Activated T-cell treated with anti-CD3 and anti-CD28 coated beads, Interleukin-2, amount 50 U/mL, for 1 hour (primary cell): ENCODE measurements around the gene NPS.

ENCODE experiments used
- DNase-seq: peaks from one replicate; pipeline ENCODE4 v3.0.0-alpha.2; 2020

NPS gene, protein sequence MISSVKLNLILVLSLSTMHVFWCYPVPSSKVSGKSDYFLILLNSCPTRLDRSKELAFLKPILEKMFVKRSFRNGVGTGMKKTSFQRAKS

DNA sequence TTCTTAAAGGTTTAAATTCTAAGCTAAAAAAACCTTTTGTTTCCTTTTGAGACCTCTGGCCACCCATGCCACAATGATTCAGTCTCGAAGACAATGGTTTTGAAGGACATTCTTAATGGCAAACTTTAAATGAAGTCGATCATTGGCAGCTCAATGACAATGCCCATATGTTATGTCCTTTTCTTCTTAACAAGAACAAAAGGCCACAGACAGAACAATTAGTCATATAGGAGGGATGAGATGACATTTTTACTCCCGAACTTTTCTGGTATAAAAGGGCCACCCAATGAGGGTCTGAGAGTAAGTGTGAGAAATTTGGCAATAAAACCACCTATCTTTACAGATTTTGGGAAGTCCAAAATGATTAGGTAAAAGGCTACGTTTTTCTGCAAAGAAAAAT lies at the start of gene NPS:
Gene NPS, plus strand, starts transcription at position 301 of the 400 bp plus-strand sequence. Its CDS starts 60 bp downstream, at position 361.
- DNase-seq: no peak

DNA sequence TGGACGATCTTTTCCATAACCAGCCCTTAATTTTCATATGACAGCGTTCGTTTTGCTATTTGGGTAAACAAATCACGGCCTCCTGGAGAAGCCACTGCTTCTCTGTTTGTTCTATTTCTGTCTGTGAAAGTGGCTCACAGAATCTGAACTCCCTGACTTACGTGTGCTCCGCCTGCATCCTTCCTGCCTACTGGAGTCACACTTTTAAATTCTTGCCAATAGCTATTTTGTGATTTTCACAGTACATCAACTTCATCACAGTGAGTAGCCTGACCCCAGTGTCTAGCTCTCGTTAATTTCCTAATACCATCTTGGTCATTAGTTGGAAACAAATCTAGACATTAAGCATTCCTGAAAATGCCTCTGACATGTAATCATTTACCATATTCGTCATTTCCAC lies 49.0 kb upstream of the NPS start:
- no peak for DNase-seq

DNA sequence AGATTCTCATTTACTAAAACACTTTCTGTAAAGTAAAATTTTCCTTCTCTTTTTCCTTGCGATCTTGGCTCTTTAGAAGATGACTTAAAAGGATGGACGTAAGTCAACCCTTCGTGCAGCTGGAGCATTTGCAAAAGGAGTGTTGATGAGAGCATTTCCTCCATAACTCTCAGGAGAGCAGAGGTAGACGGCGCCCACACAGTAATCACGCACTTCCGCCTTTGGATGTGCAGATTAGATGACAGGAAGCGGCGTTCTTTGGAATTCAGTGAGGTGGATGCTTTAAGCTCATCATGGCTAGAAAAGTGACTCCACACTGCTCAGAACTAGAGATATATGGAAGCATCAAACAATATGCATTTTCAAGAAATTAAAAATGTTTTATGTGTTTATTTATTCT lies 43.0 kb upstream of the NPS start:
- DNase-seq: no peak

DNA sequence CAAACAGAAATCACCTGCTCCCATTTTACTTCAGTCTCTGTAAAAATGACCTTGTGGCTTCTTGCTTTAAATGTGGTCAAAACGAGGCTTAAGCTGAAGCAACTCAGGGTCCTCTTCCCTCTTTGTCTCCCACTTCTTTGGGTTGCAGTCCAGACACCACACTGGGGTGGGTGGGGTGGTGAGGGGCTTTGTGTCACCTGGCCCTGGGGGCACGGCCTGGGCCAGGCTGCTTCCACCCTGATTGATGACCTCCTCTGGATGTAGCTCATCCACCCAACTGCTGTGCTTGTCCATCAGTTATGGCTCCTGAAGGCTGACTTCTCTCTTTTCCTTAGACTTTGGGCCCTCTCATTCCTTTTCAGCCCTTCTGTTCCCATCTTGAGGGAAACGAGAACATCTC lies 26.8 kb upstream of the NPS start:
- DNase-seq: no peak

DNA sequence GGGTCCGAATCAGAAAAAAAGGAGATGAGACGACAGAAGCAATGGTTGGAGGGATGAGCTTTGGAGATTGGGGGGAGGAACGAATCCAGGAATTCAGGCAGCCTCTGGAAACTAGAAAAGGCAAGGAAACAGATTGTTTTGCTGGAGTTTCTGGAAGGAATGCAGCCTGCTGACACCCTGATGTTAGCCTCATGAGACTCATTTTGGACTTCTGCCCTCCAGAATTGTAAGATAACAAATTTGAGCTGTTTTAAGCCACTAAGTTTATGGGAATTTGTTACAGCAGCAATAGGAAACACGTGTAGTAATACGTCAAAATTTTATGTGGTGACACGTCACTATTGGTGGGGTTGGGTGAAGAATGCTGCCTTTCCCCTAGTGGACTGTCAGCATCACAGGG lies 25.6 kb upstream of the NPS start:
- no peak for DNase-seq

DNA sequence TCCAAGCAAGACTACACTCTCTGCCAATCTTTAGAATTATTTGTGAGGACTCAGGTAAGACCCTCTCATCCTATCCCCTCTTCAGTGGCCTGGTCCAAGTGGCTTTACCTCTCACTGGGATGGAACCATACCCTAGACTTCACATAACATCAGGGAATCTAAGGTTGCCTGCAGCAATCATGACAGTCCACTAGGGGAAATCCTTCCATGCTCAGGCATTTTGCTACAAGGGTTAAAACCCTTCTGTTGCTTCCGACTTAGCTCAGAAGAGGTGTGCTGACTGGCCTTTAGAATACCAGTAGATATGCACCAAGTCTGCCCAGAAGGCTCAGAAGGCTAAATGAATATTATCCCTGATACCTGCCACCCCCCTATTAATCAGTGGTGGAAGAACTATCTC lies 24.9 kb upstream of the NPS start:
- DNase-seq: no peak

DNA sequence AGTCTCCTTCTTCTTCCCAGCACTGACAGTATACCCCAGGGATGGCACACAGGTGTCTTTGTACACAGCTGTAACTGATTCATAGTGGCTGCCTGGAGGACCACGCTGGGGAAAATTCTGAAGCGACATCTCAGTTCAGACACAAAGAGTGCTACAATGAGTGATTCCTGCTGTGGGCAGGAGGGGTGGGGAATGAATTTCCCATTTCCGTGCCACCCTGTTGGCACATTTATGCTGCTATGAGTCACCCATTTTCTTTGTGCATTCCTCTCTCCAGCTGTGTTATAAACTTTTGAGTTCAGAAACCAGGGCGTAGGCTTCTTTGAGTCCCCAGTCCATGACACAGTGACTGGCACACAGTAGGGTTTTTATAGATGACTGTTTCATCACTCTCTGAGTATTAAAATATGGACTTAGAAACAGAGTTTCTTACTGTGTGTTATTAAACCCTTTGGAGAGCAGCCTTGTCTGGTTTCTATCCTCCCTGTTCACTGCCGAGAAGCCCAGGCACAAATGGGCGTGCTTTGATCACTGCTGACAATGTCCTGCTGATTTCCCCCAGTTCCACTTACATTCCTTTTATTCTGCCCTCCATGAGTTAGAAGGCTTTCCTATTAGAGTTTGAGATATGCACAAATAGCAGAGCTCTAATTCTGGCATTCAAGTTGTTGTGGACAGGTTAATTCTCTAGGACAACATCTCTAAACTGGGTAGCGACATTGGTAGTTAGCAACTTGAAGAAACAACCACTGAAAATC lies 24.0 kb upstream of the NPS start:
- DNase-seq: no peak

DNA sequence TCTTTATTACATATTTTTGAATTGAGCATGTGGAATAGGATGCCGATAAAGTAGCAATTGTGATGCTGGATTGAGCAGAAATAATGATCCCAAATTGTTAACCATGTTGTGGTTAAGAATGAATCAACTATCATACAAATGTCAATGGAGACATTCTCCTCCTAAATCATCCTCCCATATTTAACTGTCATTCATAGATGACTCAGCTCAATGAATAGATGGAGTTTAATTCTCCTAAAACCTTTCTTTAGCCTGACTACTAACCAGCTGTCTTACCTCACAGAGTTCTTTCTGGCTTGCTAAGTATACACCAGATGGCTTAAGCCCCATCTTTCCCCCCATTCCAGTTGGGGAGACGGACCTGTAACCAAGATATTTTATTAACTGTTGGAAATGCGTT lies 23.4 kb upstream of the NPS start:
- DNase-seq: no peak

DNA sequence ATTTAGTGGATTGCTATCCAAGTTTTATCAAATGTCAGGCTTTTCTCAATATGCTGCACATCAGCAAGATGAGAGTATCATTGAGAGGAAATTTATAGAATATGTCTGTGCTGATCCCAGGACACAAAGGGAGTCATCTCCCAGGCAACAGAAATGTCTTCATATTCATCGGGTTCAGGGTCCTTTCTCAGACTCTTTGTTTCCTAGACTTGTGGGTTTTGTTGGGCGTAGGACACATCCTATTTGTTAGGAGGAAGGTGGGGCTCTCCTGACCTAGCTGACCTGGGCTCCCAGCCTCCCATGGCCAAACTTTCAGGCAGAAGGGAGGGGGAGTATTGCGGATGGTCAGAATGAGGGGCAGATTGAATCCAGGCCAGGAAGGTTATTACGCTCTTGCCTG lies 22.9 kb upstream of the NPS start:
- no peak for DNase-seq

DNA sequence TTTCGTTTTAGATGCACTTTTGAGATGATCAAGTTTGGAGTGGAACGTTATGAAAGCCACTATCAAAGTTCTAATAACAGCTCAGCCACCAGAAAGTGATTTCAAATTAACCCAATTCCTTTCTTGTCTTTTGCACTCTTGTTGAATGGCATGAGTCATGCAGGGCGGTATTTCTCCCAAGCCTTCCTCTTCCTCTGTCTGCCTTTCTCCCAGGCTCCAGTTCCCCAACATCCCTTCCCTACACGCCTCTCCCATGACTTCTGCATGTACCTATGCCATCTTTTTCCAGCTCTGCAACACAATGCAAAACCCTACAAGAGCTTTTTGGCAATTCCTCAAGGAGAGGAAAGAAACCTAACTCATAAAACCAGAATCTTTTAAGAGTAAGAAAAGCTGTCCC lies 21.8 kb upstream of the NPS start:
- no peak for DNase-seq

DNA sequence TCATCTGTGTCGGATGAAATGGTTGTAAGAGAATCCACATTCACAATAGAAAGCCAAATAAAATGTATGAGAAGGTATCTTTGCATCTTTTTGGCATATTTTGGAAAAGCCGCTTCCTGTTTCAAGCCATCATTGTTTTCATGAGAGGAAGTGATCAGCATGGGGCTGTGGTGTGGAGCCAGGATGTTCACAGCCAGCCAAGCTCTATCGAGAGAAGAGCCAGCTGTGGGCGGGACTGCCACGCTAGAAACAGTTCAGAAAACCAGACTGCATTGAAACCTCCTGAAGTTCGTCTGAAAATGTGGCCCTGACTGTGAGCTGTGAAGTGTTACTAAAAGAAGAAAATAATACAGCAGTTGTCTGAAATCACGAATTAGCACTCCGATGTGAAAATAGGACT lies 21.2 kb upstream of the NPS start:
- DNase-seq: no peak

DNA sequence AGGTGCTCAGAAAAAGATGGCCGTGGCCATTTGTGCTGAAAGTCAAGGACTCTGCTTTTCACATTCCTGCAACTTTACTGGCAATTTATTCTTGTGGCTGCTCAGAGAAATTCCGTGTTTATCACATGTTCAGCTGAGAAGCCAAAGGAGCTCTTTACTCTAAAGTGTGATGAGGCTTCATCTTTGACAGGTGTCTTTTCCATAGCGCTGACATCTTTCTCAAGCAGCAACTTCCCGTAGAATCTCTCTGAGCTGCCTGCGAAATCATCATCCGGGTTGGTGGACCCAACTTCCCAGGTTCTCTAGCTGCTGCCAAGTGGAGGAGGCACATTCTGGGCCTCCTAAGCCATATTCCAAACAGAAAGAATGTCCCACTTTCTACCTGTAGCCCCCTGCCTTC lies 16.9 kb upstream of the NPS start:
- DNase-seq: no peak

DNA sequence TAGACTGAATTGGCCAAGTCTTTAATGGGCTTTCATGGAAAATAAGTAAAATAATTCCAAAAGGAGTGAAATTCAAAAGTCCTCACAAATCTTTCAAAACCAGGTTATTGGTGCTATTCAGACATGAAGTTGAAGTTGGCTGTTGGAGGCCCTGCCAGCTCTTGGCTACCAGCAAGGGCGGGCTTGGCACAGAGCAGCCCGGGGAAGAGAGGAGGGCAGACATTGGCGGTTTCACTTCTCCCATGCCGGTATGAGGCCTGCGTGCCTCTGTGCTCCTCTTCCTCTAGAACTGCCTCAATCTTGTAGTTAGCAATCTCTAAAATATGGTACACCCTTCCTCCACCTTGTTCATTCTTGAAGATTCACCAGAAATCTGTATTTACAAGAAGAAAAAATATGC lies 16.4 kb upstream of the NPS start:
- no peak for DNase-seq

DNA sequence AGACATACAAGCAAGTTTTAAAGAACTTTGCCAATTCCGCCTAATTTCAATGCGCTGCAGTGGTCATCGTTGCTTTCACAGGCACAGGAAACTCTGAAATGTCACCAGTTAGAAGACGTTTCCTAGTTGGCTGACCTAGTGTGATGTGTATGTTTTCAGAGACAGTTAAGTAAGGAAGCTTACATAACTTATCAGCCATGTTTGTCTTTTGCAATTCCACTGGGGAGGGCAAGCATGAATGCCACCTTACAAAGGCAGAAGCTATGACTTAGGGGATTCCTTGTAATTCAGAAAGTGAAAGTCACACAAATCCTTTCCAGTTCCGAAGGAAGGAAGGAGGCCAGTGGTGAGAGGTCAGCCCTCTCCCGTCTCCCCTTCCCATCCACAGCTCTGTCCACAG lies 15.0 kb upstream of the NPS start:
- DNase-seq: no peak

DNA sequence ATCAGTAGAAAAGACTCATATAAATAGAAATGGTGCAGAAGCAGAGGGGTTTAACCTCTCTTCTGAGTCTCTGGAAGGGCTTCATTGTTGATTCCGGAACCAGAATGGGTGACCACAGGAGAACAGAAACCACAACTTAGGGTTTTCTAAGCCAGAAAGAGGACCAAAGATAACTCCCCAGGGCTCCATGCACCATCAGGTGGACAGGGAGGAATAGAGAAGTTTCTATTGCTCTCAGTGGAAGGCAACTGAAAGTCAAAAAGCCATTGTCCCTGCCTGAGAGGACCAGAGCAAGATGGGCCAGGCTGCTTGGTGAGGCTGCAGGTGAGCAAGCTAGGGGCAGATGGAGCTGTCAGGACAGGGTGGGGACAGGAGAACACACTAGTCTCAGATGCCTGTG lies 14.6 kb upstream of the NPS start:
- no peak for DNase-seq

DNA sequence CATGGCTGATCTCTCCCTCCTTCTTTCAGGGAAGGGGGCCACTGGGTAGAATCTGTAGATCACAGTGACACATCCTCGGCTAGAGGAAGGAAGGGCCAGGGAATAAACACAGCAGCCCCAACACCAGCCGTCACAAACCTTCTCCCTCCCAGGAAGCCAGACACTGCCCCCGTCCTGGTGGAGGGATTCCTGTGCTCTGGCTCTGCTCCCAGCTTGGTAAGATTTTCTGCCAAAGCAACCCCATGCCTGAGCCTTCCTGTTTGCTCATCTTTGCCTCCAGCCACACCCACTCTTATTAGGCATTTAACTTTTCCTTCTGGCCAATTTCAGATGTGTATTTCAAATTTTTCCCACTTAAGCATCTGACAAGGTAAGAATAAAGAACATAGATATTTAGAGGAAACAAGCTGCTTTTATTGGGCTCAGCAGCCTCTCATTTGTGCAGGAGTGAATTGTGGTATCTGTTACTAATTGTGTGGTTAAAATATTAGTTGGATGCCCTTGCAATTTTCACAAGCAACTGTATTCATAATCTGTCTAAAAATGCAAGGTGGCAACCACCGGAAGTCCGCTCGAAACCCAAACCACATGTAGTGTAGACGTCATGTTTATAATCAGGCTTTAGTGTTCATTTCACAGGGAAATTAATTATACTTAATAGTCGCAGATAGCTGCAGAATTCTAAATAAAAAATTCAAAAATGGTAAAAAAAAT lies 13.2 kb upstream of the NPS start:
- no peak for DNase-seq

DNA sequence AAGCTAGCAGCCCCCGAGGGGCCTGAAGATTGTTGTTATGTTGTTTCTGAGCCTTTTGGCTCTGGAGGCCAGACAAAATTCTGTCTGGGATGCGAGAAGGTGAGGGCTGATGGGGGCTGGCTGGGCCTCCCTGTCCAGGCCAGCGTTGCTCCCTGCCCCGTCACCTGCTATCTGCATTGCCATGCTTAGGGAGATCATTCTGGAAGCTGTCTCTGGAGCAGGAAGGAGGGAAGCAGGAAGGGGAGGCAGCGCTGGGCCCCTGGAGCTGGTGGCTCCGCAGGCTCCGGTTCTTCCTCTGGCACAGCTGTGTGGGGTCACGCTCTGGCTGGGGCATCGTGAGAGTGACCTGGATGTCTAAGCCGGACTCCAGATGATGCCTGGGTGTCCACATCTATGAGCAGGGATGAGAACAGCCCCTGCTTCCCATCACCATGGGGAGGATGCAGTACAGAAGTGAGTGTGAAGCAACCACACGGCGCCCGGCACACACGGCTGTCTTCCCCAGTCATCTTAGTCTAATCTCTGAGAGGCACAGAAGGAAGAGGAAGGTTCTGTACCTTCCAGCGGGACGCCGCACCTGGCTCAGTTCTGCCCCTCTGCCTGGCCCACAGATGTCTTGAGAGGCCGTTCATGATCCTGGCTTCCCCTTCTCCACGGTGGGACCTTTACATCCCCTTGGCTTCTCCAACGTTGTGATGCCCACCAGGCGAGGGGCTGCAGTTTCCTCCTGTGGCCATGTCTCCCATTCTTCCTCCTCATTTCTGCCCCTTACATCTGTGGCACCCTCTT lies 11.9 kb upstream of the NPS start:
- DNase-seq: no peak

DNA sequence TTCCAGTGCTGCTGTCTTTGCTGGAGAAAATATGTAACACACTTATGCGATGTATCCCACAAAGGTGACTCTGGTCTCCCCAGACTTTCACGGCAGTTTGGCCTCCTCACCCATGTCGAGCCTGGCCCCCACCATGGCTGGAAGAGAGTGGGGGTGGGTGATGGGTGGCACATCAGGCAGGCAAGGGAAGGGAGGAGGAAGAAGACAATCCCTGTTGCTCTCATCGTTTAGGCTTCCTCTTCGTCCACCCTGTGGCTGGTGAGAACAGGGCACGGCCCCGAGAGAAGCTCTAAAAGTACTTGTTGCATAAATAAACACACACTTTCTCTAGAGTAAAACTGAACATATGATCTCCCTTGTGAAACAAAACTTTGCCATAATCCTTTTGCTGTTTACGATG lies 11.2 kb upstream of the NPS start:
- DNase-seq: no peak

DNA sequence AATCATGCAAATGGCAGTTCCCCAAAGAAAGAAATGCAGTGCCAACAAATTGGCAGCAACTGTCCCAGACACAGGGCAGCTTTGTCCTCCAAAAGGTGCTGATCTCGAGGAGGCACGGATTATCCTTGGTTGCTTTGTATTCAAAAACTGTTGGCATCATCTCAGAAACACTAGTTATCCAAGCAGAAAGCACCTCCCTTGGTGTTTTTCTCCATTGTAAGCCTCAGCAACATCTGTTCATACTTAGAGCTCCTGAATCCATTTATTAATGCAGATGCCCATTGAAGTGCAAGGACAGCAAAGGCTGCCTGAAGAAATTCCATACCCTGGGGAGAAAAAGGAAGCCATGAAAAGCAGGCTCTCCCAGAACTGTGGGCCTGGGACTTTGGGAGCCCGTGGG lies 1.1 kb upstream of the NPS start:
- DNase-seq: no peak

DNA sequence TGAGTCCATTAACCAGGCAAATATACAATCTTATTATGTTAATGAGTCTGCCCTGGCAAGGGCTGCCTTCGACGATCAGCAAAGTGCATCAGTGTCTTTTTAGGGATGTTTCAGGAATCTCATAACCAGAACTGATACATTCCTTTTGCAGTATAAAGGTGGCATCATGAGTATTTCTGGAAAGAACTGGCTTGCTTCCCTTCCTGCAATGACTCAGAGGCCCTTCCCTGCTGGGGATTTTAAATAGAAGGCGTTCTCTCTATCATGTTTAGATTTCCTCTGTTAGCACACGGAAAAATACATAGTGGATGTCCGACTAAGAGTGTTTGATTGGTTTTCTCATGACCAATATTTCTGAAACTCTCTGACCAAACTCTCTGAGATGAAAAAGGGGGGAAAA lies 1.8 kb downstream of the NPS start:
- DNase-seq: no peak

DNA sequence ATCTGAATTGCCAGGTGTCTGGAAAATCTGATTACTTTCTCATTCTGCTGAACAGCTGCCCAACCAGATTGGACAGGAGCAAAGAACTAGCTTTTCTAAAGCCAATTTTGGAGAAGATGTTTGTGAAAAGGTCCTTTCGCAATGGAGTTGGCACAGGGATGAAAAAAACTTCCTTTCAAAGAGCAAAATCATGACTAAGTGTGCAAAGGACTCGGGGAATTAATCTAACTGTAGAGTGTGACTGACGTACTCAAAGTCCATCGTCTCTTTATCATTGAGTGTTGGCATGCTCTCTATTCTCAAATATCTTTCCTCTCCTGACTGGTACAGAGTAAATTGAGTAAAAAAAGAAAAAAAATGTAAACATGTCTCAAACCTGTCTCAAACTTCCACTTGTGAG lies 3.3 kb downstream of the NPS start:
- DNase-seq: no peak

DNA sequence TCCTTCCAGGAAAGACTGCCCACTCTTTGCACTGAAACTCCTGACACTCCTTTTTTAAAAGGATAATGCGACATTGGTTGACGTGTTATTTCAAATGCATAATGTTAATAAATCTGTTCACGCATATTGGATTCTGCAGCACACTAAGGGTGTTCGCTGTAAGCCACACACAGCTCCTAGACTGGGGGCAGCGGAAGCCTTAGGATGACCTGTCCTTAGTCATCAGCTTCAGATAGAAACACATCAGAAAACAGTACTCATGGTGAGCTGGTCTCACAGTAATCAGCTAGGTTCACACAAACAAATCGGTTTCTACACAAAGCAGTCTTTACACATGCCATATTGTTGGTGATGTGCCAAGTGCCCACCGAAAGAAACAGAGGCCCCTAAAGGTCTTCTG lies 4.3 kb downstream of the NPS start:
- DNase-seq: no peak

DNA sequence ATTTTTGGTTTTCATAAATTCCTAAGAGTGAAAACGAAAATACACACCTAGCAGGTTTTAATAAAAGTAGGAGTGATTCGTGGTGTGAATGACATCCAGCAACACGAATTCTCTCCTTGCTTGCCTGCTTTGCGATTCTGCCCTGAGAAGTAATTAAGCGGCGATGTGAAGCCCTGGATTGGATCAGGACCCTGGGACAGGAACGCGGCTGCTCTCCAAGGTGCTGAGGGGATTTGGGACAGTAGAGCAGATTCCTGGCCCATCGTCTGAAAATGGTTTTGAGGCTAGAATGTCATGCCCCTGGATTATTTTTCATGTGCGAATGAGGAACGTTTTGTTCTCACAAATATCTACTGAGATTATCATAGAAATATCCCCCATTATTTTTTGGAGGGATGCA lies 7.8 kb downstream of the NPS start:
- no peak for DNase-seq

DNA sequence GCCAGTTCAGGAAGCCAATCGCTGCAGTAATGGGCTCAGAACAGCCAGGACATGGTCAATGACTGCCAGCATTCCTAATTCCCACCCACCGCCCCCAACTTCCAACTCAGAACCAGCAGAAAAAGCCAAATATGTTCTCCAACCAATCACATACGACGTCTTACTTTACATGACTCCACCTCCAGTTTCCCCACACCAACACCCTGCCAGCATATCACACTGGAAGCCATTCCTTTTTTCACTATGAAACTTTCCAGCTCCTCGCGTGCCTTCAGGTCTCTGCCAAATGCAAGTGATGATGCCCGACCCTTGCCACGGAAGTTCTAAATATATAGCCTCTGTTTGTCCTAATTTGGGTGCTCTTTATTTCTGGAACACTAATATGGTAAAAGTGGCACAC lies 12.5 kb downstream of the NPS start:
- no peak for DNase-seq
